Kidney tubule cell (primary cell): ENCODE data around the gene STARD3NL.

ENCODE experiments used
- DNase-seq: peaks from one replicate; pipeline ENCODE4 v3.0.0-alpha.2; 2018; ENCODE audit warnings: low spot score

The STARD3NL gene

GRCh38 chr7:38185395-38186307 is 7.6 kb downstream of the STARD3NL start:
- DNase-seq: no peak

- DNase-seq: peak; percentile 85
Observed at GRCh38 chr7:38186593-38187314, 8.7 kb downstream of the STARD3NL start.

- DNase-seq: no peak
Observed at GRCh38 chr7:38187794-38188440, 9.9 kb downstream of the STARD3NL start.

DNA sequence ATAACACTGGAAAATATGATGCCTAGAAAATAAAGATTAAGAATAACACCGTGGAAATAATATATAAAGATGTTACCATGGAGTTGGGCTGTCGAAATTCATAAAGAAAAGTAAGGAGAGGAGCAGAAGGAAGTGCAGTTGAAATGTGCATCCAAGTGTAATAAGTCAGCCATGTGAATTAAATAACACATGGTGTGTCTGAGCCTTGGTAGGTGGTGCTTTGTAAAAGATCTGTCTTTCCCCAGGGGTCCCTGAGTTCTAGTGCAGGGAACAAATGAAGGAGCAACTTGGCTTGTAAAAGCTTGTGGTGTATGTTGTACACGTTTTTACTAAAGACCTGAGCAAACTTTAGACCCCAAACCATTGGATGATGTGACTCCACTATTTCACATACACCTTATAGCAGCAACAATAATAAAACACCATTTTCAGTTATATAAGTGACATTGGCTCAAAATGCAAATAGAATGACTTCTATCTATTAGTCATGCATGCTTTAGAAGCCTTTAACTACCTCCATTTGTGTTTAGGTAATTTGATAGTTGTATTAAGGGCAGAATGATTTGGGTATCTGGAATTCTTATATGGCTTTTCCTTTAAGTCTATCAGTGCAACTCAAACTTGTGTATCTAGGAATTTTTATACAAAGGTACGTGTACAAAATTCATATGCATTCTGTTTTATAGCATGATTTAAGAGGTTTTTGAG is 11.3 kb downstream of the STARD3NL start:
- peak; percentile 31 for DNase-seq

GRCh38 chr7:38190011-38190410 is 12.0 kb downstream of the STARD3NL start:
- DNase-seq: no peak

- no peak for DNase-seq
Observed at GRCh38 chr7:38191791-38192190, 13.7 kb downstream of the STARD3NL start.

- DNase-seq: no peak
Observed at GRCh38 chr7:38192327-38192726, 14.3 kb downstream of the STARD3NL start.

- peak; percentile 28 for DNase-seq
Observed at GRCh38 chr7:38195804-38196595, 18.0 kb downstream of the STARD3NL start.

- no peak for DNase-seq
Observed at GRCh38 chr7:38198366-38198765, 20.3 kb downstream of the STARD3NL start.

DNA sequence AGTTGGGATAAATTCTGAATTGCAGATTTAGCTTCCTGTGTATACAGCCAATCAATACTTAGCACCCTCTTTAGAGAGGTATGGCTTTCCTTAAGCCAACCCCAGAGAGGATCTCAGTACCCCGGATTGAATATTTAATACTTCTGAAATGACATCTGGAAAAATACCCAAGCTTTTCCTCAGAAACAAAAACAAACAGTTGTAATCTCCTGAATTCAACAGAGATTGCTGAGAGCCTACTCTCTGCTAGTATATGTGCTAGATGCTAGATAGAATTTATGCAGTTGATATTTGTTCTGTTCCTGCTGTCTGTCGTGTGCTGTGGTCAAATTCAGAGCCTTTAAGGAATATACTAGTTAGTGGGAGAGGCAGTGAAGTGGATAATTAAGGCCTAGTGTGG is 21.1 kb downstream of the STARD3NL start:
- no peak for DNase-seq

- no peak for DNase-seq
Observed at GRCh38 chr7:38199782-38200181, 21.7 kb downstream of the STARD3NL start.

DNA sequence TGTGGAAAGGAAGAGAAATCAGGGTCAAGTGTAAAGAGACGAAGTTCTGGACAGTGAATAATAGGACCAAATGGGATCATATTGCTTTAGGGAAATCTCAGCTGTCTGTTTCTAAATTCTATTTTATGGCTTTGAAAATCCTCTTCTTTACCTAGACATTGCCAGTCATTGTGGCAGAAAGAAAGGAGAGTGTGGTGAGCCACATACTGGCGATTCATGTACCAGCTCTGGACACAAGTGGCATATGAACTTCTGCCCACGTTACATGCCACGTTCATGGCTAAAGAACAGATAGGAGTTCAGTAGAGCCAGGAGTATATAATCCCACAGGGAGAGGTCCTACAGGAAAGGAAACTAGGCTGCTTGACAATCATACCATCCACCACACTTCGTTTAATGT is 28.0 kb downstream of the STARD3NL start:
- DNase-seq: no peak

DNA sequence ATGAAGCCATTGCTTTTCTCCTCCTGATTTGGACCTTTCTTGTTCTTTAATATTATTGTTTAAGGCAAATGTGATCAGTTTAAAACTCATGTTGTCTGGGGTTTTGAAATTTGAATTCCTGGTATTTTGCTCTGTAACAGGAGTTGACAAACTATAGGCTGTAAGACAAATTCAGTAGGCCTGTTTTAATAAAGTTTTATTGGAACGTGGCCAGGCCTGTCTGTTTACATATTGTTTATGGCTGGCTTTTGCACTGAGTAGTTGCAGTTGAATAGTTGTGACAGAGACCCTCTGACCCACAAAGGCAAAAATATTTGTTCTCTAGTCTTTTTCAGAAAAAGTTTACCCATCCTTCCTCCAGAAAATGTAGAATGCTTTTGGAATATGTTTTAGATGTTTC is 29.8 kb downstream of the STARD3NL start:
- DNase-seq: no peak

- DNase-seq: no peak
Observed at GRCh38 chr7:38211486-38211885, 33.4 kb downstream of the STARD3NL start.

DNA sequence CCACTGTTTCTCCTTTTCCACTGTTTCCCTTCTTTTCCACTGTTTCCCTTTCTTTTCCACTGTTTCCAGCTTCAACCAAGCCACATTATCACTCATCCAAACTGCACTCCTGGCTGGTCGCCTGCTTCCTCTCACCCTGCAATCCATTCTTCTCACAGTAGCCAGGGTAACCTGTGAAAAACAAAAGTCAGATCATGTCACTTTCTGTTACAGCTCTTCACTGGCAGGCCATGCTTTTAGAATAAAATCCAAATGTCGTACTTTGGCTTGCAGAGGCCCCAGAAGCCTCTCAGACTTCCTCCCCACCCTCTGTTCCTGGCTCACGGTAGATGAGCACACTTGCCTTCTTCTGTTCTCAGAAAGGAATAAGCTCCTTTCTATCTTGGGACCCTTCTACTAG is 33.9 kb downstream of the STARD3NL start:
- peak; percentile 31 for DNase-seq

DNA sequence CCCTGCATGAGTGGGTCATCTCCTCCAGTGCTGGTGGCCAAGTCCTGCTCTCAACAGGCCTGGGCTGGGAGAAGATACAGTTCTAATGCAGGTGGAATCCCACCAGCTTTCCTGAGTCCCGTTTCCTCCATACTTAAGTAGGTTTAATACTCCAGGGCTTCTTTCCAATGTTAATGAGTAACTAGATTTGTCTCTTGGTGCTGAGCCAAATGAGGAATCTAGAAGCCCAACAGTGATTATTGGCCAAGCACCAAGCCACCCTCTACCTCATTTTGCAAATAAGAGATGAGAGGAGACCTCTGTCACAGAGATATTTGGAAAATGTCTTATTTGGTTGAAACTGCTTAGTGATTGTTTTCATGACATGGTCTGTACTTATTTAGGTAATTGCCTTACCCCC is 37.1 kb downstream of the STARD3NL start:
- peak; percentile 88 for DNase-seq

GRCh38 chr7:38215735-38216670 is 38.0 kb downstream of the STARD3NL start:
- peak; percentile 85 for DNase-seq

- no peak for DNase-seq
Observed at GRCh38 chr7:38217672-38218071, 39.6 kb downstream of the STARD3NL start.

DNA sequence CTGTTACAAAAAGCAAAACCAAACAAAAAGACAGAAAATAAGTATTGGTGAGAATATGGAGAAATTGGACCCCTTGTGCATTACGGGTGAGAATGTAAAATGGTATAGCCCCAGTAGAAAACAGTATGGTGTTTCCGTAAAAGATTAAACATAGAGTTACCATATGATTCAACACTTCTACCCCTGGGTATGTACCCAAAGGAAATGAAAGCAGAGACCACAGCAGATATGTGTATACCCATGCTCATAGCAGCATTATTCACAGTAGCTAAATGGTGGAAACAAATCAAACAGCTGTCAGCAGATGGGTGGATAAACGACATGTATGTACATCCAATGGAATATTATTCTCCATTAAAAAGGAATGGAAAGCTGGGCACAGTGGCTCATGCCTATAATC is 42.4 kb downstream of the STARD3NL start:
- DNase-seq: no peak

- peak; percentile 69 for DNase-seq
Observed at GRCh38 chr7:38222481-38223096, 44.5 kb downstream of the STARD3NL start.
